GM18520 (cell line): ENCODE measurements around the gene ZNF536.

ENCODE experiments used
- ATAC-seq: cut with Tn5 transposase; IDR thresholded peaks from one replicate; pipeline ENCODE4 v1.9.1; 2021; ENCODE audit not compliant: unreplicated experiment

The ZNF536 gene

GRCh38 chr19:30520735-30521479, 148.7 kb downstream of the ZNF536 start:
- ATAC-seq: no peak

- no peak for ATAC-seq
Observed at GRCh38 chr19:30521937-30522336, 149.8 kb downstream of the ZNF536 start.

- no peak for ATAC-seq
Observed at GRCh38 chr19:30522341-30522740, 150.2 kb downstream of the ZNF536 start.

GRCh38 chr19:30523791-30524190, 151.6 kb downstream of the ZNF536 start:
- no peak for ATAC-seq

- no peak for ATAC-seq
Observed at GRCh38 chr19:30525383-30525782, 153.2 kb downstream of the ZNF536 start.

- ATAC-seq: no peak
Observed at GRCh38 chr19:30528919-30529318, 156.7 kb downstream of the ZNF536 start.

- ATAC-seq: no peak
Observed at GRCh38 chr19:30529876-30530275, 157.7 kb downstream of the ZNF536 start.

- ATAC-seq: no peak
Observed at GRCh38 chr19:30530751-30531150, 158.6 kb downstream of the ZNF536 start.

GRCh38 chr19:30535011-30535410, 162.8 kb downstream of the ZNF536 start:
- no peak for ATAC-seq

GRCh38 chr19:30536975-30537374, 164.8 kb downstream of the ZNF536 start:
- no peak for ATAC-seq

GRCh38 chr19:30539315-30539714, 167.1 kb downstream of the ZNF536 start:
- ATAC-seq: no peak

- ATAC-seq: no peak
Observed at GRCh38 chr19:30539981-30540380, 167.8 kb downstream of the ZNF536 start.

GRCh38 chr19:30540761-30541160, 168.6 kb downstream of the ZNF536 start:
- no peak for ATAC-seq

- no peak for ATAC-seq
Observed at GRCh38 chr19:30541575-30541974, 169.4 kb downstream of the ZNF536 start.

GRCh38 chr19:30543243-30543945, 171.2 kb downstream of the ZNF536 start:
- ATAC-seq: no peak

GRCh38 chr19:30545752-30546151, 173.6 kb downstream of the ZNF536 start:
- no peak for ATAC-seq

- ATAC-seq: no peak
Observed at GRCh38 chr19:30546332-30546731, 174.1 kb downstream of the ZNF536 start.

GRCh38 chr19:30547246-30547645, 175.1 kb downstream of the ZNF536 start:
- no peak for ATAC-seq

- ATAC-seq: no peak
Observed at GRCh38 chr19:30549151-30549550, 177.0 kb downstream of the ZNF536 start.

GRCh38 chr19:30551271-30551670, 179.1 kb downstream of the ZNF536 start:
- ATAC-seq: no peak

- no peak for ATAC-seq
Observed at GRCh38 chr19:30552593-30552992, 180.4 kb downstream of the ZNF536 start.

- ATAC-seq: no peak
Observed at GRCh38 chr19:30555075-30555790, 183.0 kb downstream of the ZNF536 start.
